WERI-Rb-1 (cell line): ENCODE measurements around the gene ARRB2.

Experiments used
- DNase-seq: peaks from one replicate; pipeline ENCODE4 v3.0.0-alpha.2; 2020
- H3K27ac ChIP-seq: fragments of 250-450 bp; sonication (Bioruptor Pico); 2 replicates; pipeline ENCODE4 v1.5.1; 2020; ENCODE audit warnings: mild to moderate bottlenecking, moderate library complexity
- H3K27me3 ChIP-seq: fragments of 250-450 bp; sonication (Bioruptor Pico); 2 replicates; pipeline ENCODE4 v1.5.1; 2021; ENCODE audit warnings: mild to moderate bottlenecking, low read depth, moderate library complexity; ENCODE audit not compliant: insufficient read depth, severe bottlenecking
- H3K36me3 ChIP-seq: fragments of 250-450 bp; sonication (Bioruptor Pico); 2 replicates; pipeline ENCODE4 v1.5.1; 2020; ENCODE audit warnings: mild to moderate bottlenecking, moderate library complexity
- H3K4me3 ChIP-seq: 2 replicates; pipeline ENCODE4 v1.5.1; 2011; ENCODE audit warnings: low read depth, mild to moderate bottlenecking, control low read depth, low read length
- H3K9me3 ChIP-seq: fragments of 250-450 bp; sonication (Bioruptor Pico); 2 replicates; pipeline ENCODE4 v1.5.1; 2021; ENCODE audit warnings: mild to moderate bottlenecking, moderate library complexity; ENCODE audit not compliant: severe bottlenecking
- TF ChIP-seq, protein P1 (sequence below): IDR thresholded peaks from 2 replicates; pipeline ENCODE4 v1.5.1; 2011; ENCODE audit warnings: low read depth, mild to moderate bottlenecking, control low read depth, inconsistent platforms, low read length

The ARRB2 gene

DNA sequence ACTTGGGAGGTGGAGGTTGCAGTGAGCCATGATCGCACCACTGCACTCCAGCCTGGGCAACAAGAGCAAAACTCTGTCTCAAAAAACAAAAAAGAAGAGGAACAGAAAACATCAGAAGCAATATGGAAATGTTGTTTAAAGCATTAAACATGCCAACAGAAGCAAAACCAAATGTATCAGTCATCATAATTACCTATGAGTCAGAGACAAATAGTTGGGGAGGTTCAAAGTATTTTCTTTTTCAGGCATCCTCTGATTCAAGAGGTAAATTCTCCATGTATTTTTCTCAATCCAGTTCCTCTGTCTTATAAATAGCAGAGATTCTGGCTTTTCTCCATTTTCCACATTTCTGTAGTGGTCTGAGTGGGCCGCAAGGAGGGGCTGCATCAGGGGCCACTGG is 59.2 kb downstream of the ARRB2 start:
- DNase-seq = no peak
- H3K9me3 ChIP-seq = no peaks in the 10 kb centered on the region
- no peak overlapping the region for H3K4me3 ChIP-seq
- no peaks in the 10 kb centered on the region for H3K27me3 ChIP-seq
- TF ChIP-seq, protein P1, sequence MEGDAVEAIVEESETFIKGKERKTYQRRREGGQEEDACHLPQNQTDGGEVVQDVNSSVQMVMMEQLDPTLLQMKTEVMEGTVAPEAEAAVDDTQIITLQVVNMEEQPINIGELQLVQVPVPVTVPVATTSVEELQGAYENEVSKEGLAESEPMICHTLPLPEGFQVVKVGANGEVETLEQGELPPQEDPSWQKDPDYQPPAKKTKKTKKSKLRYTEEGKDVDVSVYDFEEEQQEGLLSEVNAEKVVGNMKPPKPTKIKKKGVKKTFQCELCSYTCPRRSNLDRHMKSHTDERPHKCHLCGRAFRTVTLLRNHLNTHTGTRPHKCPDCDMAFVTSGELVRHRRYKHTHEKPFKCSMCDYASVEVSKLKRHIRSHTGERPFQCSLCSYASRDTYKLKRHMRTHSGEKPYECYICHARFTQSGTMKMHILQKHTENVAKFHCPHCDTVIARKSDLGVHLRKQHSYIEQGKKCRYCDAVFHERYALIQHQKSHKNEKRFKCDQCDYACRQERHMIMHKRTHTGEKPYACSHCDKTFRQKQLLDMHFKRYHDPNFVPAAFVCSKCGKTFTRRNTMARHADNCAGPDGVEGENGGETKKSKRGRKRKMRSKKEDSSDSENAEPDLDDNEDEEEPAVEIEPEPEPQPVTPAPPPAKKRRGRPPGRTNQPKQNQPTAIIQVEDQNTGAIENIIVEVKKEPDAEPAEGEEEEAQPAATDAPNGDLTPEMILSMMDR = no peak
- H3K27ac ChIP-seq = no peak overlapping the region
- no peaks in the 10 kb centered on the region for H3K36me3 ChIP-seq
